B cell (primary cell): ENCODE results near the gene RABEP1. TPM values are rescaled to one million over a fixed set of nuclear protein-coding genes. Genes with fewer than 3 reads are reported as not detected.
A peak's percentile ranks its signal among the peaks of the same experiment; 100 is the strongest.

Source experiments
- ATAC-seq: fragments of 200-7000 bp; cut with Tn5 transposase; one replicate; pipeline ENCODE4 v1.10.0; 2021; ENCODE audit warnings: low read depth, mild to moderate bottlenecking, moderate number of reproducible peaks, moderate library complexity
- CTCF ChIA-PET: fragments of 350-600 bp; sonication (Branson Sonifier 250); formaldehyde crosslinking; loops from one replicate; lab custom pipeline; 2021; ENCODE audit warnings: antibody characterized with exemption, inconsistent platforms; lab: Charles Lee
- POLR2A ChIA-PET: fragments of 350-600 bp; sonication (Branson Sonifier 250); formaldehyde crosslinking; loops from one replicate; lab custom pipeline; 2021; ENCODE audit warnings: antibody characterized with exemption; lab: Charles Lee
- DNase-seq: peaks from one replicate; pipeline ENCODE4 v3.0.0; 2013
- H2AFZ ChIP-seq: 2 replicates; pipeline ENCODE4 v1.6.1; 2012; ENCODE audit warnings: mild to moderate bottlenecking, low read depth, low read length; ENCODE audit not compliant: insufficient read depth, poor library complexity, severe bottlenecking
- H3K27ac ChIP-seq, 2 donors: 1 replicate in 1 of 2; 2 replicates in 1 of 2; pipeline ENCODE4 v1.5.1; 2012 to 2013; ENCODE audit warnings: low read length in 2 of 2, mild to moderate bottlenecking in 2 of 2, moderate library complexity in 1 of 2
- H3K27me3 ChIP-seq, 4 experiments: fragments of 200-600 bp in 1 of 4; sonication (generic) in 1 of 4; replicated peaks in 1 of 4; 1 replicate in 2 of 4; 2 replicates in 2 of 4; pipeline versions ENCODE4 v1.6.1 to v1.7.0; 2013 to 2016; ENCODE audit warnings: low read length in 3 of 4, mild to moderate bottlenecking in 2 of 4, mixed read lengths in 1 of 4, moderate library complexity in 1 of 4; ENCODE audit not compliant: insufficient read depth in 4 of 4, control insufficient read depth in 3 of 4; ENCODE audit errors: control extremely low read depth in 1 of 4
- H3K36me3 ChIP-seq, 2 experiments: replicated peaks in 1 of 2; 1 replicate in 1 of 2; 2 replicates in 1 of 2; pipeline versions ENCODE4 v1.6.1 to v1.7.1; 2013; ENCODE audit warnings: low read length in 1 of 2; ENCODE audit not compliant: insufficient read depth in 2 of 2, control insufficient read depth in 1 of 2; ENCODE audit errors: control extremely low read depth in 1 of 2, extremely low read depth in 1 of 2
- H3K4me1 ChIP-seq, 2 donors: fragments of 200-600 bp in 1 of 2; sonication (generic) in 1 of 2; 1 replicate in 1 of 2; 2 replicates in 1 of 2; pipeline versions ENCODE4 v1.5.1 to v1.6.1; 2013 to 2017; ENCODE audit warnings: low read length in 2 of 2; ENCODE audit not compliant: control insufficient read depth in 2 of 2, insufficient read depth in 2 of 2
- H3K4me2 ChIP-seq: replicated peaks from 2 replicates; pipeline ENCODE3; 2012; ENCODE audit warnings: mild to moderate bottlenecking, low read depth, low read length; ENCODE audit not compliant: poor library complexity, severe bottlenecking
- H3K4me3 ChIP-seq, 5 experiments: fragments of 200-600 bp in 1 of 5; sonication (generic) in 1 of 5; 1 replicate in 3 of 5; 2 replicates in 2 of 5; pipeline versions ENCODE4 v1.5.1 to v1.7.0; 2011 to 2016; ENCODE audit warnings: low read length in 4 of 5, mild to moderate bottlenecking in 4 of 5, low read depth in 2 of 5, control low read depth in 1 of 5, moderate library complexity in 1 of 5; ENCODE audit not compliant: insufficient read depth in 1 of 5; ENCODE audit errors: control extremely low read depth in 1 of 5, extremely low read depth in 1 of 5
- H3K79me2 ChIP-seq: fragments of 200-600 bp; sonication (generic); one replicate; pipeline ENCODE4 v1.6.0; 2016; ENCODE audit warnings: low read length; ENCODE audit not compliant: control insufficient read depth, insufficient read depth
- H3K9ac ChIP-seq: fragments of 200-600 bp; sonication (generic); 2 replicates; pipeline ENCODE4 v1.6.1; 2017; ENCODE audit warnings: mild to moderate bottlenecking, low read length, moderate library complexity
- H3K9me3 ChIP-seq, 3 donors: one replicate each; pipeline versions ENCODE4 v1.6.1 to v1.7.1; 2013; ENCODE audit warnings: low read length in 2 of 3; ENCODE audit not compliant: control insufficient read depth in 2 of 3, insufficient read depth in 1 of 3; ENCODE audit errors: control extremely low read depth in 1 of 3
- H4K20me1 ChIP-seq: 2 replicates; pipeline ENCODE4 v1.6.0; 2012; ENCODE audit warnings: mild to moderate bottlenecking, low read length; ENCODE audit not compliant: insufficient read depth, control insufficient read depth, poor library complexity, severe bottlenecking
- H3K27ac Mint-ChIP-seq: one replicate; pipeline ENCODE4 v1.8.0; 2021; ENCODE audit warnings: mixed read lengths
- H3K27me3 Mint-ChIP-seq: one replicate; pipeline ENCODE4 v1.8.0; 2021; ENCODE audit warnings: mixed read lengths
- H3K4me1 Mint-ChIP-seq: one replicate; pipeline ENCODE4 v1.8.0; 2021; ENCODE audit warnings: mixed read lengths
- H3K4me3 Mint-ChIP-seq: one replicate; pipeline ENCODE4 v1.8.0; 2021; ENCODE audit warnings: mixed read lengths
- H3K9me3 Mint-ChIP-seq: one replicate; pipeline ENCODE4 v1.8.0; 2022; ENCODE audit warnings: mixed read lengths; ENCODE audit not compliant: insufficient read depth
- EZH2 ChIP-seq: IDR thresholded peaks from 2 replicates; pipeline ENCODE4 v1.6.1; 2012; ENCODE audit warnings: borderline replicate concordance, low read depth, mild to moderate bottlenecking, moderate library complexity, low read length; ENCODE audit not compliant: insufficient read depth, poor library complexity, severe bottlenecking
- WGBS: methylation state at CpG from one replicate; pipeline ENCODE4 v1.1.5; 2013; ENCODE audit warnings: missing lambda C conversion rate; ENCODE audit not compliant: insufficient coverage; 5-methylcytosine and 5-hydroxymethylcytosine counted together
- intact Hi-C: fragments of 100-400 bp; cut with micrococcal nuclease; formaldehyde crosslinking; loops from one replicate; pipeline ENCODE4 v1.10.0; 2022
- polyA plus RNA-seq: library from polyadenylated mRNA; depleted of rRNA; stranded (reverse); fragments of >200 nt; gene quantifications from 2 replicates; pipeline ENCODE4 v1.2.3, GENCODE V29; 2012
- total RNA-seq, 2 donors: library from RNA; stranded (reverse); fragments of 120-200 nt in 1 of 2; gene quantifications; 1 replicate in 1 of 2; 2 replicates in 1 of 2; pipeline versions ENCODE4 v1.2.3 to v1.2.4, GENCODE V29; 2013 to 2022
- TF ChIP-seq, protein P1 (sequence below): fragments of 200-600 bp; IDR thresholded peaks from one replicate; pipeline ENCODE4 v1.8.0; 2022; ENCODE audit warnings: antibody characterized with exemption, mild to moderate bottlenecking

RABEP1 gene
- total and polyA plus RNA-seq, 2 donors (not counting 1 experiment from before 2014, with no cell fraction given) = 24.2 to 86.1 TPM

DNA sequence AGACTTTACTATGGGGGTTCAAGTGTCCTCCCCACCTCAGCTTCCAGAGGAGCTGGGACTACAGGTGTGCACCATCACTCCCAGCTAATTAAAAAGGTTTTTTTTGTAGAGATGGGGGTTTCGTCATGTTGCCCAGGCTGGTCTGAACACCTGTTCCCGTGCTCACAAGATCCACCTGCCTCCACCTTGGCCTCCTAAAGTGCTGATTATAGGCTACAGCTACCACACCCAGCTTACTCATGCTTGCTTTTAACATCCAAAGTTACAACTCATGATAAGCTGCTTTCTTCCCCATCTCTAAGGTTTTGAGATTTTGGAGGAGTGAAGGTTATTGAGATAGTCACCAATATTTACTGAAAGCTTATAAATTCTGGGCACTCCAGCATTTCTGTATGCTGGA is 134.8 kb downstream of the RABEP1 start:
- H3K4me2 ChIP-seq = peak overlapping the region; percentile 59
- H3K4me3 Mint-ChIP-seq = peak overlapping the region; percentile 53

More for the DNA sequence above, 134.8 kb downstream of the RABEP1 start:
- Histone ChIP-seq H3K27ac (peak overlapping the region; percentile 60 to 74), H3K27me3 (no peaks in the 10 kb centered on the region), H3K9ac (no peak overlapping the region), H3K79me2 (peaks cover 81% of the 10 kb centered on the region), H4K20me1 (peaks cover 56% of the 10 kb centered on the region), H3K4me1 (peaks cover 25 to 39% of the 10 kb centered on the region in 2 donors), H3K4me3 (peak overlapping the region in 1 of 5 experiments; percentile 17), H2AFZ (no peak overlapping the region), H3K9me3 (no peaks in the 10 kb centered on the region), H3K36me3 (peaks cover 14 to 62% of the 10 kb centered on the region in 2 experiments)
- 100% methylated on average over 1 of the region's 2 CpGs for WGBS
- Mint-ChIP-seq H3K4me1 (peaks cover 56% of the 10 kb centered on the region), H3K9me3 (no peaks in the 10 kb centered on the region), H3K27ac (peak overlapping the region; percentile 56), H3K27me3 (no peaks in the 10 kb centered on the region)
- DNase-seq = no peak
- TF ChIP-seq, protein P1, sequence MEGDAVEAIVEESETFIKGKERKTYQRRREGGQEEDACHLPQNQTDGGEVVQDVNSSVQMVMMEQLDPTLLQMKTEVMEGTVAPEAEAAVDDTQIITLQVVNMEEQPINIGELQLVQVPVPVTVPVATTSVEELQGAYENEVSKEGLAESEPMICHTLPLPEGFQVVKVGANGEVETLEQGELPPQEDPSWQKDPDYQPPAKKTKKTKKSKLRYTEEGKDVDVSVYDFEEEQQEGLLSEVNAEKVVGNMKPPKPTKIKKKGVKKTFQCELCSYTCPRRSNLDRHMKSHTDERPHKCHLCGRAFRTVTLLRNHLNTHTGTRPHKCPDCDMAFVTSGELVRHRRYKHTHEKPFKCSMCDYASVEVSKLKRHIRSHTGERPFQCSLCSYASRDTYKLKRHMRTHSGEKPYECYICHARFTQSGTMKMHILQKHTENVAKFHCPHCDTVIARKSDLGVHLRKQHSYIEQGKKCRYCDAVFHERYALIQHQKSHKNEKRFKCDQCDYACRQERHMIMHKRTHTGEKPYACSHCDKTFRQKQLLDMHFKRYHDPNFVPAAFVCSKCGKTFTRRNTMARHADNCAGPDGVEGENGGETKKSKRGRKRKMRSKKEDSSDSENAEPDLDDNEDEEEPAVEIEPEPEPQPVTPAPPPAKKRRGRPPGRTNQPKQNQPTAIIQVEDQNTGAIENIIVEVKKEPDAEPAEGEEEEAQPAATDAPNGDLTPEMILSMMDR = no peak
- no peak for TF ChIP-seq EZH2
- ChIA-PET POLR2A (interaction anchor here (0.7 kb wide), 2 partner anchors 85 to 1423 kb away, joined by 3 to 4 read pairs; no protein-coding TSS in a partner anchor), CTCF (interaction anchor here (3.5 kb wide), 1 partner anchor 23 kb away, joined by 35 read pairs; the partner anchor contains the start of gene C1QBP)
- intact Hi-C loops = loop anchor here (5.0 to 10.0 kb wide), 3 partner anchors 52 to 302 kb away; partner anchors contain the start of genes USP6 and ZNF232
- ATAC-seq = no peak
